ENCODE results near the gene FCN3.

FCN3 gene

GRCh38 chr1:27377760-27378495 is 3.3 kb upstream of the FCN3 start:
- no peak for DNase-seq

- no peak for DNase-seq
Measured at GRCh38 chr1:27372808-27373690, 1.6 kb downstream of the FCN3 start.

DNA sequence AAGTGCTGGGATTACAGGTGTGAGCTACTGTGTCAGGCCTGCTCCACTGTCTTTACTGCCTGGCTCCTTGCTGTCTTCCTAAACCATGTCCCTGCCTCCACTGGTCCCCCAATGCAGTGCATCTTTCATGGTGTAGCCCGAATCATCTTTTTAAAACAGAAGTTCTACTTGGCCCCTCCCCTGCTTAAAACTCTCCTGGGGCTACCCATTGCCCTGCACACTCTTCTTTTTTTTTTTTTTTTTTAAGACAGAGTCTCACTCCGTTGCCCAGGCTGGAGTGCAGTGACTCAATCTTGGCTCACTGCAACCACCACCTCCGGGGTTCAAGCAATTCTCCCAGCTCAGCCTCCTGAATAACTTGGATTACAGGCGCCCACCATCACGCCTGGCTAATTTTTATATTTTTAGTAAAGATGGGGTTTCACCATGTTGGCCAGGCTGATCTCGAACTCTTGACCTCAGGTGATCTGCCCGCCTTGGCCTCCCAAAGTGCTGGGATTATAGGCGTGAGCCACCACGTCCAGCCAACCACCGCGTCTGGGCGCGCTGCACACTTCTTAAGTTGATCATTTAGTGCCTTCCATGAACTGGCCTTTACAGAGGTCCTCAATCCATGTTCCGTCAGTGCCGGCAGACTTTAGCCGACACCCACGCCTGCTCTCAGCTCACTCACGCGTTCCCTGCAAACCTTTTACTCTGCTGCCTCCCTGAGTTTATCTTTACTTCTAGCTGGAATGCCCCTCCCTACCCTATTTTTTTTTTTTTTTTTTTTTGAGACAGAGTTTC is 2.4 kb downstream of the FCN3 start:
- no peak for DNase-seq

- DNase-seq: no peak
Measured at GRCh38 chr1:27368869-27369582, 5.6 kb downstream of the FCN3 start.

DNA sequence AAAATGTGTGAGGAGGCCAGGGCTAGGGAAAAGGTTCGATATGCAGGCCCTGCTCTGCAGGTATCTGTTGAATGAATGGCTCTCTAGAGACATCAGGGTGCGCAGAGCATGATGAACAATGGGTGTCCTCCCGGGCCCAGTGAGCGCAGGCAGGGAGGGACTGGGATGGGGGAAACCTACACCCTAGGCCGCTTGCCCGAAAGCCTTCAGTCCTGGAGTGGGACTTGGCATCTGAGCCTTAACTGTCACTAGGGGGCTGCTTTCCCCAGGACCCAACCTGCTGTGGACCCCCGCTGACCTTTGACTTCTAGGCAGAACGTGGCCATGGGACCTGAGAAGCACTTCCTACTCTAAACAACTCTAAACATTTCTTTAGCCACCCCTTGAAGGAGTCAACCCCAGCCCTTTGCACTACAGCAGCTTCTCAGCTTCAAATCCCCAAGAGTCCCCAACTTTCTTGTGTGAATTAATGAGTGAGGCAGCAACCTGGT is 7.4 kb downstream of the FCN3 start:
- no peak for DNase-seq

- peak; percentile 49 for DNase-seq
Measured at GRCh38 chr1:27366411-27367159, 8.0 kb downstream of the FCN3 start, which contains the start of gene MAP3K6. MAP3K6 (minus strand) TSS chr1:27366961; CDS start chr1:27366597, 364 bp downstream.

GRCh38 chr1:27366113-27366410 is 8.6 kb downstream of the FCN3 start:
- peak; percentile 75 for DNase-seq

DNA sequence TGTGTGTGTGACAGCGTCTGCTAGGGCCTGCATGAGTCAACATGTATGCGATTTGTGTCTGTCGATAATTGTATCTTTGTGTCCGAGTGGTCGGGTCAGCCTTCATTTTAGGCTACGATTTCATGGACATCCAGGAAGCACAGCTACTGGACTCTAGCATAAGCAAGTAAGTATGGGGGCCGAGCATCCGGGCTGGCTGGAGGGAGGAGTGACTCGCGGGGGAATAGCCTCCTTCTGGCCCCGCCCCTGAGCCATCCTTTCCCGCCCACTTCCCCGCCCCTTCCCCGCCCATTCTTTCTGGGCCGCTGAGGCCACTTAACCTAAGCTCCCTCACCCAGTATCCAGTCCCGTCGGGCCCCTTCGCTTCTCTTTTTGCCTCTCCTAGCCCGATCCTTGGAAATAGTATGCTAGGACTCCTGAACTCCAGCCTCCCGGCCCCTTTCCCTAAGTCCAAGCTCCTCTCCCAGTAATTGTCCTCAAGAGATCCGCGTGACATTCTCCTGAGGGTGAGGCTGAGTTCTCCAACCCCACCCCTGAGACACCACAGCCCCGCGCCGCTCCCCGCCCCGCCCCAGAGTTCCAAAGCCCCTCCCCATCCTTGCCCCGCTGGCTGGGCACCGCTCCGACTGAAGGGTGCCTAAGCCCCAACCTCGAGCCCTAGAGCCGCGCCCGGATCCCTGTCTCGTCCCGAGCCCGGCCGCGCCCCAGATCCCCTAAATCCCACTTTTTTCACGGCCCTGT is 9.1 kb downstream of the FCN3 start:
- DNase-seq: peak; percentile 72

DNA sequence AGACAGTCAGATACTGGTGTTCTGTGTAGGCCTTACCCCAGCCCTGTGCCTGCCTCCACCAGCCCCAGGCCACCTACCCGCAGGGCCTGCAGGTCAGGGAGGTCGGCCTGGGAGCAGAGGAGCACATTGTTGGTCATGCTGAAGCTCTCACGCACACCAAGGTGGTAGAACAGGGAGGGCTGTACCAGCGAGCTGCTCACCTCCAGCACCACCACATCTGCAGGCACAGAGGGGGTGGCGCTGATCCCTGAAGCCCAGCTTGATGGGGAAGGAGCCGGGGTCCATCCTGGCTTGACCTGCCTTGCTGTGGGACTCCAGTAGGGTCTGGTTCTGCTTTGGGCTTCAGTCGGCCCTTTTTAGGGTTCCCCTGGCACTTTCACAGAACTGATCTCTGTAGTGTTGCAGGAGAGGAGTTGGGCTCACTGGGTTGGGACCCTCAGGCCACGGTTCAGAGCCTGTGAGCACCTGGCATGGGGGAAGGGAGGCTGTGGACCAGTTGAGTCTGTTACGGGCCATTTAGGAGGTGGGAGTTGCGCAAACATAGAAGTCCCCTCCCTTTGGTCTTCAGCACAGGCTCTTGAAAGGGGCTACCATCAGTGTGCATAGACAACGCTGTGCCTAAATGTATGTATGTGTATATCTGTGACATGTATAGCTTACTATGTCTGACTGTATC is 9.8 kb downstream of the FCN3 start:
- no peak for DNase-seq

DNA sequence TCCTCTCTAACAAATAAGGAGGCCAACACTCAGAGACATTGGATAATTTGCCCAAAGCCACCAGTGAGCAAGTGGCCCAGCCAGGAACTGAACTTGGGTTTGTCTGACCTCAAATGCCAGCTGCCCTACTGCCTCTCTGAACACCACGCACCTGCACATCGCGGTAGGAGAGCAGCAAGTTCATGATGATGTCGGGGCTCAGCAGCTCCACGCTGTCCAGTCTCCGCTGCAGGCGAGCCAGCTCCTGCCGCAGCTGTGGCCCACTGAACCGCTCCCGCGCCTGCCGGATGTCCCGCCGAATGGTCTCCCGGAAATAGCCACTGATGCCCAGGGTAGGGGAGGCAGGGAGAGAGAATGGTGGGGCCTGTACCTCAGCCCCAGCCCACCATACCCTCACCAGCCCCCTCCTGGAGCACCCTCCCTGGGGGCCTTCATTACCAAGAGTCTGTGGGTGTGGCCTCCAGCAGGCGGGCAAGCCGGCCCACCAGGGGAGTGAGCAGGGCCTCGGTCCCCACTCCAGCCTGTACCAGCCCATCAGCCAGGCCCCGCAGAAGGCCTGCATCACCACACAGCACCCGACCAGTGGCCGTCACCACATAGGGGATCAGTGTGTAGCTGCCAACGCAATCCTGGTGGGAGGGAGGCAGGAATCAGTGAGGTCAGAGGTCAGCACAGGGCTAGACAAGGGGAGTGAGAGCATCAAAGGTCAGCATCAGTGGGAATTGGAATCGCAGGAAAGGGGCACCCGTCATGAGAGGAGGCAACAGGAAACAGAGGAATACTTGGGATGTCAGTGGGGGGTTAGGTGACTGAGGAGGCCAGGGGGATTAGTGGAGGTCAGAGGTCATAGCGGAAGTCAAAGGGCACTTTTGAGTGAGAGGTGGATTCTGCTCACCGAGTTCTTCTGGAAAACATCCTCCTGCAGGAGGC is 10.6 kb downstream of the FCN3 start:
- no peak for DNase-seq

DNA sequence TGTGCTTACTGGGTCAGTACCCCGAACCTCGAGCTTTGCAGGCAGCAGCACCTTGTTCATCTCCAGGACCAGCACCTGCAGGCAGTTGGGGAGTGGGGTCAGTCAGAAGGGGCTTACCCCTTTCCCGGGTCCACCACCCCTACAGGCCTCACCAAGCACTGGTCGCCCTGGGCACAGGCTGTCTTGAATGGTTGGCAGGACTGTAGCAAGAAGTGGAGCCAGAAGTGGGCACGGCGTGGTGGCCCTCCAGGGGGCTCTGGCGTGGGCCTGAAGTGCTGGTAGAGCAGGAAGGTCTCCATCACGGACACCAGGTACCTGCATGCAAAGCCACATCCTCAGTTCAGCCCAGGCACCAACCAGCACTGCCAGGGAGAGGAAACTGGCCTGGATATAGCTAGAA is 13.1 kb downstream of the FCN3 start:
- DNase-seq: no peak

GRCh38 chr1:27361044-27361402 is 13.6 kb downstream of the FCN3 start:
- no peak for DNase-seq

DNA sequence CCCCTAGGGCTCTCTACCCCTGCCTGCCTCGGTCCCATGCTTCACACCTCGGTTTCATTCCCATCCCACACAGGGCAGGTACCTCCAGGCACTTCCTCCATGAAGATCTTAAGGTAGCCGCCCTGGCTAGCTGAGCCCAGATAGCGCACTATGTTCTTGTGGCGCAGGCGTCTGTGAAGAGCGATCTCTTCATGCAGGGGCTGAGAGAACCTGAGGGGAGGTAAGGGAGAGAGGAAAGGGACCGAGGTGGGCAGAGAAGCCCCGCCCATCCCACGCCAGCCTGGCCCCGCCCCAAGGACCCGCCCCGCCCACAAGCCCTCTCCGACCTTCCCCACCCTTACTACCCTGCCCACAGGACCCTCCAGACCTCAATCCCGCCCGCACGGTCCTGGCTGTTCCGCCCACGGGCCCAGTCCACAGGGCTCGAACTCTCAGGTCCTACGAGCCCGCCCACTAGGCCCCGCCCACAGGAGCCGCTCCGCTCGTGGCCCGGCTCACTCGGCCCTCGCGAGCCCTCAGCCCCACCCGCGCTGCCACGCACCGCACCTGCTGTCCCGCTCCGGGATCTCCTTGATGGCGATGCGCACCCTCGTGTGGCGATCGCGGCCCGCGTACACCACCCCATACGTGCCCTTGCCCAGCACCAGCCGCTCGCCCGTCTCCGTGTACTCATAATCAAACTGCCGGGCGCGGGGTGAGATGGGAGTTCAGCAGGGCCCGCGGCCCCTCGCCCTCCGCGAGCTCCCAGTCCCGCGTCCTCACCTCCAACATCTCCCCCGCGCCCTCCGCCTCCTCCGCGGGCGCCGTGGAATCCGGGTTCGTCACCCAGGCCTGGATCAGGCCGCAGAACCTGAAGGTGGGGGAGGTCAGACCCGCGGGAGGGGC is 14.2 kb downstream of the FCN3 start:
- peak; percentile 56 for DNase-seq

DNA sequence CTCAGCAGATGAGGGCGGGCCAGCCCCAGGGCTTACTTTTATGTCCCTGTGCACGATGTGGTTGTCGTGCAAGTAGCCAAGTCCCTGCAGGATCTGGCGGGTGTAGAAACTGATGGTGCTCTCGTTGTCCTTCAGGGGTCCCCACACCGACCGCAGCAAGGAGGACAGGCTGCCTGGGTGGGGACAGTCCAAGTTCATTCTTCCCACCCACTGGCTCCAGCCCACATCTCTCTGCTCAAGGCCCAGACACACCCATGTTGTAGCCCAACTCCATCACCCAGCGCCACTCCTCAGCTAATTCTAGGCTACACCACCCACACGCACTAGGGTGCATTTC is 14.8 kb downstream of the FCN3 start:
- DNase-seq: no peak

DNA sequence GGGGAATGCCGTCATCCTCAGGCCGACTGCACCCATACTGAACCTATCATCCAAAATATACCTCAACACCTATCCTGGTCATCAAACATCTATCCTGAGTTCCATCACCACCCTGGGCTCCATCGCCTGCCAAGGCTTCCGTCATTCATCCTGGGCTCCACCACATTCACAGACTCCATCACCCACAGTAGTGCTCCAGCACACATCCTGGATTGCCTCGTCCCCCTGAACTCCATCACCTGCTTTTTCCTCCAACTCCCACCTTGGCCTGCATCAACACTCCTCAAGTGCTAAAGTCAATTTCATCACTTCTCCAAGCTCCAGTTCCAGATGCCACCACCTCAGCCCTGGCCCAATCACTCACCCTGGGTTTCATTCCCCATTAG is 15.7 kb downstream of the FCN3 start:
- no peak for DNase-seq

DNA sequence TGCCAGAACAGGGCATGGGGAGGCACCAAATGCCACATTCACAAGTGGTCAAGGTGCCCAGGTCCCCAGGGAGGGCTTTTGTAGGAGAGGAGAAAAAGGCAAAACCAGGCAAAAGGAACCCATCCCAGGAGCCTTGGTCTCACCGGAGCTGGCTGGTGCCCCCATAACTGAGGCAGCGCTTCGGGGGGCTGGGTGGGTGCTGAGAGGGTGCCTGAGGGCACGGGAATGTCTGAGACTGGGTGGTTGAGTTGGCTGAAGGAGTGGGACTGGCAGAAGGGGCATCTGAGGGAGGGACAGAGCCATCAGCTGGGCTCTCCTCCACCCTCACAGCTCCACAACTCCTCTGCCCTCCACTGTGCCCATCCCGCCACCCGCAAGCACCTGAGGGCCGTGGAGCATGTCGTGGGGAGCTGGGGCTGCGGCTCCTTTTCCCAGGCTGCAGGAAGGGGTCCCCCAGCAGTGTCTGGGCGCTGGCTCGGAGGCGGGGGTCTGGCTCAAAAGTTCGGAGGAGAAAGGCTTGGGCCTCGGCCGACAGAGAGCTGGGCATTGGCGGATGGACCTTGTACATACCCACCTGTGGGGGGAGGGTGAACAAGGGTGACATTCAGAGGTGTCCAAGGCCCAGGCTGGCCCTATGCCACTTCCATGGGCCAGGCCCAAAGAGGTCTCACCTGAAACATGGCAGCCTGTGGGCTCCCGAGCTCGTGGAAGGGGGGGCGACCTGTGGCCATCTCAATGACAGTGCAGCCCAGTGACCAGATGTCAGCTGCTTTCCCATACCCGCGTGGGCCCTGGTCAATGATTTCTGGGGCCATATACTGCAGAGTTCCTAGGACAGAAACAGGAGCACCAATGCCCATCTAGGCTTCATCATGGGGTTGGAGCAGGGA is 16.3 kb downstream of the FCN3 start:
- DNase-seq: no peak

GRCh38 chr1:27357281-27358037 is 17.2 kb downstream of the FCN3 start:
- DNase-seq: peak; percentile 84
